Epithelial cell of proximal tubule (primary cell): Measurements from ENCODE around the gene AUH. TPM values are rescaled to one million over a fixed set of nuclear protein-coding genes. Genes with fewer than 3 reads are reported as not detected.

Experiments used
- DNase-seq: peaks from one replicate; pipeline ENCODE4 v3.0.0-alpha.2; 2011; ENCODE audit warnings: low read depth
- H3K4me3 ChIP-seq: 2 replicates; pipeline ENCODE4 v1.5.1; 2011; ENCODE audit warnings: low read depth, mild to moderate bottlenecking, low read length
- CTCF ChIP-seq: conservative IDR thresholded peaks from 2 replicates; pipeline ENCODE4 v1.5.1; 2012; ENCODE audit warnings: low read depth, mild to moderate bottlenecking, low read length
- total RNA-seq: library from RNA; depleted of rRNA; stranded (reverse); fragments of >200 nt; gene quantifications from 2 replicates; pipeline ENCODE4 v1.2.3, GENCODE V29; 2015

Gene AUH
- total RNA-seq, 1 donor from 2014 or later: 16.8 TPM

- no peak for DNase-seq
- H3K4me3 ChIP-seq: no peak overlapping the region
- TF ChIP-seq CTCF: no peak
These were observed 184.6 kb downstream of the AUH start for GRCh38 chr9:91177081-91177480.

DNA sequence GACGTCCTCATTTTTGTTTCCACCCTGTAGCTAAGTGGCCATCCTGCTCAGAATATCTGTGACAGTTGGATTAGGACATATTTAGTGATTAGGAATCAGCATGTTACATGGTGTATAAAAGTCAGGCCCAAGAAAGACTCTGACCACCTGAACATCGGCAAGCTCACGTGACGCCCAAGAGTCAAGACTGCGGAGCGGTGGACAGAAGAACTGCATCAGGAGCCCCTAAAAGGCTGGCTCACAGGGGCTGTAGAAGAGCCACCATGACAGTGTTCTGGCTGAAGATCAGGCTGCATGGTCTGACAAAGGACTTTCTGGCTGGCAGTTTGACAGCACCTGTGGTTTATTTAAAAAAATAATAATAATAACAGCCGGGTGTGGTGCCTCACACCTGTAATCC, 185.3 kb downstream of the AUH start:
- H3K4me3 ChIP-seq: no peak overlapping the region
- TF ChIP-seq CTCF: no peak
- no peak for DNase-seq

DNA sequence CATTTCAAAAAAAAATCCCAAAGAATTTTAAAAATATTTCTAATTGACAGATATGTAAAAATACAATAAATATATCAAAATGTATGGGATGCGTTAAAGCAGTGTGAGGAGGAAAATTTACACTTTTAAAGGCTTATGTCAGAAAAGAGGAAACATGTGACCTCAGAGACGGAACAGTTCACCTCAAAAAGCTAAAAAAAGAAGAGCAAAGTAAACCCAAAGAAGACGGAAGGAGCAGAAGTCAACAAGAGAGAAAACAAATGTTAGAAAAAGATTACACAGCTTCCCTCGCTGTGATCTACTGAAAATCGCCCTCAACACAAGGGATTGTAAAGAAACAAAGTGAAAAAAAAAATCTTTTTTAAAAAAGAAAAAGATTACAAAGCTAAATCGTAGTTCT, 186.9 kb downstream of the AUH start:
- DNase-seq: no peak
- H3K4me3 ChIP-seq: no peak overlapping the region
- no peak for TF ChIP-seq CTCF

DNA sequence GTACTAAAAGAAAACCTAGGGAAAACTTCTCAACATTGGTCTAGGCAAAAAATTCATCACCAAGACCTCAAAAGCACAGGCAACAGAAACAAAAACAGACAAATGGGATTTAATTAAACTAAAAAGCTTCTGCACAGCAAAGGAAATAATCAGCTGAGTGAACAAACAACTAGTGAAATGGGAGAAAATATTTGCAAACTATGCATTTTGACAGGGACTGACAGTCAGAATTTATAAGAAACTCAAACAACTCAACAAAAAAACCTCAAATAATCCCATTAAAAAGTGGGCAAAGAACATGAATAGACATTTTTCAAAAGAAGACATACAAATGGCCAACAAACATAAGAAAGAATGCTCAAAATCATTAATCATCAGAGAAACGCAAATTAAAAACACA, 189.4 kb downstream of the AUH start:
- no peak for TF ChIP-seq CTCF
- DNase-seq: no peak
- H3K4me3 ChIP-seq: no peak overlapping the region

DNA sequence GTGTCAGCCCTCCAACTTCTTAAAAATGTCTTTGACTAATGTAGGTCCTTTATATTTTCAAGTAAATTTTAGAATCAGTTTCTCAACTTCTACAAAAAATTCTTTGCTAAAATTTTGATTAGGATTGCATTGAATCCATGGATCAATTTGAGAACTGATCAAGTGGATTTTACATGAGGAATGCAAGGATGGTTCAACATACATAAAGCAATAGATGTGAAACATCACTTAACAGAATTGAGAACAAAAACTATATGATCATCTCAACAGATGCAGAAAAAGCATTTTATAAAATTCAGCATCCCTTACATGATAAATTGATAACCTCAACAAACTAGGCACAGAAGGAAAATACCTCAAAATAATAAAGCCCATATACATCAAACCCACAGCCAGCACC, 190.8 kb downstream of the AUH start:
- TF ChIP-seq CTCF: no peak
- no peak overlapping the region for H3K4me3 ChIP-seq
- no peak for DNase-seq

DNA sequence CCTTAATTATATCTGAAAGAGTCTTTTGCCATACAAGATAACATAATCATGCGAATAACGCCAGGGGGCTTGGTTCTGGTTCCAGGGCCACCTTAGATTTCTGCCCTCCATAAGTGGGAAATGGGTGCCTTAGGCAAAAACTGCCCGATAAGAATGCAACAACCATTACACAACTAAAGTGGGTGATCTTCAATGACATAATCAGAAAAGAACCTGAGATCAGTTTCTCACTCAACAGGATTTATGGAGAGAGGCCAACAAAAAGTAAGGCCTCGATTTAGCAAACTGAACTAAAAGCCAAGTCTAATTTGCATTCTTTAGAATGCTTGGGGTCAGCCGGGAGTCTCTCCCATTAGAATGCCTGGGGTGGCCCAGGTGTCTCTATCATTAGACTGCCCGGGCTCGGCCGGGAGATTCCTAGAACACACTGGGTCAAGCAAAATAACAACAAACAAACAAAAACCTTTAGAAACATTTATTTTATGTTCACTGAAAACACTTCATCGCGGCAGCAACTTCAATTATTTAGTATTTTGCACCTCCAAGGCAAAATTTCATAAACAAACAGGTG, 194.8 kb downstream of the AUH start:
- no peak for DNase-seq
- TF ChIP-seq CTCF: no peak
- H3K4me3 ChIP-seq: no peak overlapping the region

DNA sequence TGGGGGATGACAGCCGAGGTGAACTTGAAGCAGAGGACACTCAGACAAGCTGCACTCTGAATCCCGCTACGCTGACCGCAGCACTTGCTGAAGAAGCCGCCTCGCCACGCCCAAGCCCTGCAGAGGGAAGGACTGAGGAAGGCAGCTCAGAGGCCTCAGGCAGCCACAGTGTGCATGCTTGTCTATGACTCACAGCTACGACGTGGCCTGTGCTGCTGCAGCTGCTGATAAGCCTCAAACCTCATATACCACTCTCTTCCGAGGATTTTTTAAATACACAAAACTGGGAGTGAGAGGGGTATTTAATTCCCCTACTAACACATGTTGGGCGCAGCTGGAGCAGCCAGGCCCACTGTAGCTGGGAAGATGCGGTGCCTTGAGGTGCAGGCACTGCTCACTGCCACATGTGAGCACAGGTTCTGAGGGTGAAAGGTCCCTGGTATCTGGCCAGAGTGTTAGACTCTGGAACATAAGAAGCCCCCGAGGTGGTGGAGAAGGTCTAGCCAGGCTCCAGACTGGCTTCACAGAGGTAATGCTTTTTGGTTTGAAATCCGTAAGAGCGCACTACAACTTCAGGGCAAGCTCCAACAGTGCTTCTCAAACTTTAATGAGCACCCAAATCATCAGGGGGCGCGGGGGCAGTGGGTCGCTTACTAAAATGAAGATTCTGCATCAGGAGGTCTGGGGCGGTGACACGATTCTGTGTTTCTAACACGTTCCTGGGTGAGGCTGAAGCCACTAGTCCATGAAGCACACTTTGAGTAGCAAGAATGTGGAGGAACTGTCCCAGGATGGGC, 196.8 kb downstream of the AUH start:
- peak; percentile 37 for DNase-seq
- no peak overlapping the region for H3K4me3 ChIP-seq
- no peak for TF ChIP-seq CTCF
